Activated T-cell treated with anti-CD3 and anti-CD28 coated beads for 1 hour (primary cell): ENCODE data around the gene PKNOX2.

Experiments
- DNase-seq: peaks from one replicate; pipeline ENCODE4 v3.0.0-alpha.2; 2020; ENCODE audit warnings: low read depth

Gene PKNOX2

GRCh38 chr11:125155100-125155444 is 9.5 kb upstream of the PKNOX2 start:
- no peak for DNase-seq

- no peak for DNase-seq
Measured at GRCh38 chr11:125155767-125156166, 8.8 kb upstream of the PKNOX2 start.

- no peak for DNase-seq
Measured at GRCh38 chr11:125156346-125157117, 8.0 kb upstream of the PKNOX2 start.

GRCh38 chr11:125157118-125157733 is 7.3 kb upstream of the PKNOX2 start:
- no peak for DNase-seq

GRCh38 chr11:125157953-125158680 is 6.4 kb upstream of the PKNOX2 start:
- DNase-seq: no peak

GRCh38 chr11:125162743-125163142 is 1.8 kb upstream of the PKNOX2 start:
- no peak for DNase-seq

GRCh38 chr11:125163431-125164063 is 1.0 kb upstream of the PKNOX2 start:
- DNase-seq: no peak

- no peak for DNase-seq
Measured at GRCh38 chr11:125164091-125164421, 495 bp upstream of the PKNOX2 start.

GRCh38 chr11:125165111-125165842 is 726 bp downstream of the PKNOX2 start:
- no peak for DNase-seq

GRCh38 chr11:125165843-125166763 is 1.6 kb downstream of the PKNOX2 start:
- DNase-seq: no peak

- DNase-seq: no peak
Measured at GRCh38 chr11:125166764-125167291, 2.3 kb downstream of the PKNOX2 start.

- DNase-seq: no peak
Measured at GRCh38 chr11:125167292-125167953, 2.9 kb downstream of the PKNOX2 start.

- no peak for DNase-seq
Measured at GRCh38 chr11:125167954-125168835, 3.6 kb downstream of the PKNOX2 start.

- DNase-seq: no peak
Measured at GRCh38 chr11:125168918-125169456, 4.4 kb downstream of the PKNOX2 start.

- no peak for DNase-seq
Measured at GRCh38 chr11:125170001-125170509, 5.5 kb downstream of the PKNOX2 start.

GRCh38 chr11:125170510-125171031 is 6.0 kb downstream of the PKNOX2 start:
- no peak for DNase-seq

- DNase-seq: no peak
Measured at GRCh38 chr11:125171974-125172373, 7.4 kb downstream of the PKNOX2 start.

GRCh38 chr11:125173027-125173426 is 8.5 kb downstream of the PKNOX2 start:
- no peak for DNase-seq
